Transverse colon (tissue), 4 donors: ENCODE data around the gene CLDN6. TPM values are rescaled to one million over a fixed set of nuclear protein-coding genes. Genes with fewer than 3 reads are reported as not detected.

Source experiments
- DNase-seq: peaks from one replicate; pipeline ENCODE4 v3.0.0-alpha.2; 2019
- H3K27ac ChIP-seq, 4 donors: fragments of 200-600 bp; sonication (generic); 2 replicates each; pipeline ENCODE4 v1.5.1; 2016 to 2018; ENCODE audit warnings: inconsistent platforms in 4 of 4
- H3K27me3 ChIP-seq: fragments of 200-600 bp; sonication (generic); 2 replicates; pipeline ENCODE4 v1.5.1; 2017; ENCODE audit warnings: inconsistent platforms
- H3K36me3 ChIP-seq, 4 donors: fragments of 200-600 bp; sonication (generic); 2 replicates each; pipeline ENCODE4 v1.5.1; 2017 to 2019; ENCODE audit warnings: inconsistent platforms in 4 of 4
- H3K4me1 ChIP-seq, 4 donors: fragments of 200-600 bp; sonication (generic); 2 replicates each; pipeline ENCODE4 v1.5.1; 2017 to 2020; ENCODE audit warnings: inconsistent platforms in 4 of 4
- H3K4me3 ChIP-seq, 4 donors: fragments of 200-600 bp; sonication (generic); 1 replicate in 1 of 4; 2 replicates in 3 of 4; pipeline versions ENCODE4 v1.5.1 to v1.6.1; 2017 to 2019; ENCODE audit warnings: inconsistent platforms in 4 of 4
- H3K9me3 ChIP-seq, 2 donors: fragments of 200-600 bp; sonication (generic); 2 replicates each; pipeline ENCODE4 v1.5.1; 2017 to 2019; ENCODE audit warnings: inconsistent platforms in 2 of 2
- CTCF ChIP-seq, 5 experiments: fragments of 200-600 bp in 3 of 5; fragments of 450-650 bp in 2 of 5; sonication (generic) in 3 of 5; IDR thresholded peaks; 1 replicate in 2 of 5; 2 replicates in 3 of 5; pipeline ENCODE4 v1.5.1; 2016 to 2017; ENCODE audit warnings: antibody characterized with exemption in 5 of 5, inconsistent platforms in 3 of 5, mild to moderate bottlenecking in 2 of 5, moderate library complexity in 1 of 5
- EP300 ChIP-seq: sonication (generic); formaldehyde crosslinking; IDR thresholded peaks from one replicate; pipeline ENCODE4 v1.6.1; 2017; ENCODE audit warnings: antibody characterized with exemption, low read depth
- POLR2A ChIP-seq: fragments of 450-650 bp; IDR thresholded peaks from one replicate; pipeline ENCODE4 v1.6.1; 2016; ENCODE audit warnings: antibody characterized with exemption, mild to moderate bottlenecking, moderate library complexity
- POLR2AphosphoS5 ChIP-seq, 3 donors: sonication (generic); formaldehyde crosslinking; IDR thresholded peaks; one replicate each; pipeline ENCODE4 v1.6.1; 2016; ENCODE audit warnings: antibody characterized with exemption in 3 of 3
- WGBS, 2 donors: methylation state at CpG; one replicate each; pipeline ENCODE4 v1.1.5; 2018; ENCODE audit warnings: low coverage in 1 of 2; 5-methylcytosine and 5-hydroxymethylcytosine counted together
- in situ Hi-C, 4 donors: fragments of 200-750 bp; cut with MboI; loops; one replicate each; pipeline versions ENCODE4 v1.15.0 to v1.15.1; 2017; ENCODE audit warnings: low sequenced_read_pairs in 3 of 4, low pct_ligation_motif_present in 1 of 4, low pct_unique_long_range_greater_than_20kb in 1 of 4
- intact Hi-C: fragments of 100-400 bp; cut with DNase I; formaldehyde crosslinking; loops from one replicate; pipeline ENCODE4 v1.15.1; 2023; ENCODE audit warnings: low total_unique reads
- total RNA-seq, 4 donors: library from RNA; depleted of rRNA; stranded (reverse); fragments of >200 nt; gene quantifications; one replicate each; pipeline ENCODE4 v1.1.0, GENCODE V29; 2016

CLDN6 gene
- total RNA-seq, 4 donors from 2014 or later = not detected

DNA sequence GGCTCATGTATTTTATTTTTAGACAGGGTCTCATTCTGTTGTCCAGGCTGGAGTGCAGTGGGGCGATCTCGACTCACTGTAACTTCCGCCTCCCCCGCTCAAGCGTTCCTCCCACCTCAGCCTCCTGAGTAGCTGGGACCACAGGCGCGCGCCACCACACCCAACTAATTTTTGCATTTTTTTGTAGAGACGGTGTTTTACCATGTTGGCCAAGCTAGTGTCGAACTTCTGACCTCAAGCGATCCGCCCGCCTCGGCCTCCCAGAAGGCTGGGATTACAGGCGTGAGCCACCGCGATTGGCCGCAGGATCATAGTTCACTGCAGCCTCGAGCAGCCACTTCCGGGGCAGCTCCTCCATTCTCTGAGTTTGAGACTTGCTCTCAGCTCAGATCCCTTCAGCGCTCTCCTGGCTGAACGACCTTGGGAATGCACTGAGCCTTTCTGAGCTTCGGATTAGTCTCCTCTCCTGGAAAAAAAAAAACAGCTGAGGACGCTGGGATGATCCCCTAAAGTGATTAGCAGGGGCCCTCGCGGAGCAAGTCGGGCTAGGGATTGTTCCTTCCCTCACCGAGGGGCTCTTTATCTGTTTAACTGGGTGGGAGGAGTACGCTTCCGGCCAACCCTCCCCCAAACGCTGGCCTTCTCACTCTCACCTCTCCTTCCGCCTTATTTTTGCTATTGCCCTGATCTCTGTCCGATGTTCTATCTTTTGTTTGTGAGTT is 36.6 kb downstream of the CLDN6 start:
- Histone ChIP-seq H3K27ac (peak overlapping the region in 3 of 4 donors; percentile 87 to 95 (median 90)), H3K4me1 (peaks cover 4 to 36% (median 26%) of the 10 kb centered on the region in 4 donors), H3K9me3 (no peaks in the 10 kb centered on the region), H3K36me3 (no peaks in the 10 kb centered on the region), H3K27me3 (peaks cover 8% of the 10 kb centered on the region), H3K4me3 (peak overlapping the region in 2 of 4 donors; percentile 62 to 74)
- 58 to 71% methylated on average over 10 to 33 of the region's 33 CpGs for WGBS, 2 donors
- TF ChIP-seq POLR2AphosphoS5 (IDR thresholded peaks at IDR 0.05) = no peak
- TF ChIP-seq EP300 = no peak
- TF ChIP-seq POLR2A = no peak
- TF ChIP-seq CTCF (IDR thresholded peaks at IDR 0.05) = no peak
- no peak for DNase-seq
- intact Hi-C loops (loop anchor here (5.0 kb wide), 1 partner anchor 714 kb away; the partner anchor contains the start of gene RNPS1), in situ Hi-C loops (no loop called here)

DNA sequence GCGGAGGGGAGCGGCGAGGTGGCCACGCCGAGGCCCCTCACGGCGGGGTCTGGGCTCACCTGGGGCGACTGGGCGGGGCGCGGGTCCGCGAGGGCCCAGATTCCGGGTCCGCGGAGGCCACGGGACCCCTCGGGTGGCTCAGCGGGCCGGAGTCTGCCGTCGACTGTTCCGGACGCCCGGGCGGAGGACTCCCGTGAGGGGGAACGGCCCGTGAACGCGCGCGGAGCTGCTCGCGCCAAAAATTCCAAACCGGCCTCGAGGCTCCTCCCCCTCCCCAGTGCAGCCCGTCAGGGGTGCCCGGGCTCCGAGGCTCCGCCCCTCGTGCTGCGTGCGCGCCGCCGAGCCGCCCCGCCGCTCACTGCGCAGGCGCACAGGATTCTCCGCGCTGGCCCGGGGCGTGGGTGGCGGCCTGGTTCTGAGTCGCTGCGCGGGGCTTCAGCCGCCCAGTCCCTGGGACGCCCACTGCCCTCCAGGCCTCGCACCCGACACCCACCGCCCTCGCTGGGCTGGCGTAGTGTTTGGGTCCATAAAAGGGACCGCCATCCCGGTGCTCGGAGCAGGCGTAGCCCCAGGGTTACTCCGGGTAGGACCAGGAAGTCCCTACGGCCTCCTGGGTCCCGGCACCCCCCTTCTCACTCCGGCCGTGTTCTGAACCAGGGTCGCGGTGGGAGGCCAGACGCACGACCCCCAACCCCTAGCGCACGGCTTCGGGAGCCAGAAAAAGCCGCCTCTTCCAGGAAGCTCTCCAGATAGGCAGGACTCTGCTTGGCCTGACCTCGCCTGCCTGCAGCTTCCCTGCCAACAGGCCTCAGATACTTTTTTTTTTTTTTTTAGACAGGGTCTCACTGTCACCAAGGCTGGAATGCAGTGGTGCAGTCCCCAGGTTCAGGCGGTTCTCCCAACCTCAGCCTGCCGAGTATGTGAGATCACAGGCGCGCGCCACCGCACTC is 37.5 kb downstream of the CLDN6 start, which contains the start of gene PKMYT1:
Gene PKMYT1, minus strand, starts transcription at position 220 of the 950 bp plus-strand sequence. CDS start 789 bp downstream, outside the sequence.
- Histone ChIP-seq H3K36me3 (no peaks in the 10 kb centered on the region), H3K4me1 (peaks cover 4 to 36% (median 26%) of the 10 kb centered on the region in 4 donors), H3K4me3 (peak within 1 kb of the TSS; percentile 62 to 75 (median 73)), H3K27ac (peak within 1 kb of the TSS; percentile 87 to 95 (median 90)), H3K27me3 (peaks cover 8% of the 10 kb centered on the region), H3K9me3 (no peaks in the 10 kb centered on the region)
- in situ Hi-C loops = no loop called here
- intact Hi-C loops = loop anchor here (5.0 kb wide), 1 partner anchor 713 kb away; the partner anchor contains the start of gene RNPS1
- peak; percentile 94 for DNase-seq
- TF ChIP-seq CTCF (IDR thresholded peaks at IDR 0.05) (no peak), EP300 (no peak), POLR2A (peak; percentile 97), POLR2AphosphoS5 (IDR thresholded peaks at IDR 0.05) (peak; percentile 92 to 99 (median 98))
- 12% methylated on average over 42 of the region's 91 CpGs; no CpG with 5 or more reads in 1 of the 2 donors for WGBS, 2 donors

DNA sequence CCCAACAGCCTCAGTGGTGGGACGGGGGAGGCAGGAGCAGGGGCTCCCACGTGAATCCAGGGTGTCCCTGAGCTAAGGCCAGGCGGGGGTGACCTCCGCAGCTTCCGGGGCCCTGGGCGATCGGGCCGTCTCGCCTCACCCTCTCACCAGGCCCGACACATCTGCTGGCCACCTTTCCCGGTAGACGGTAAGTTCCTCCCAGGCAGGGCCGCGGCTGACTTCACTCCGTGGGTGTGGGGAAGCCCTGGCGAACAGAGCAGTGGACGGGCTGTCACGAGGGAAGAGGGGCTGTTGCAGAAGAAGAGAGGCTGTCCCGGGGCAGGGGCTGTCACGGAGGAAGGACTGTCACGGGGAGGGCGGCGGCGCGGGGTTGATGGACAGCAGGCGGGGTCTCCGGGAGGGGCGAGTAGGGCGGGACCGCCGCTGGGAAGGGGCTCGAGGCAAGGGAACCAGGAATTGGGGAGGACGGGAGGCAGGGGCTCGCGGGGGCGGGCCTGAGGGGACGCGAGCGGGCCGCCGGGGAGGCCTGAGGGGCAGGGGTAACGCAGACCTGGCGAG is 38.2 kb downstream of the CLDN6 start:
- no peak for DNase-seq
- H3K27me3 ChIP-seq = peaks cover 8% of the 10 kb centered on the region
- H3K36me3 ChIP-seq = no peaks in the 10 kb centered on the region
- H3K27ac ChIP-seq = peak overlapping the region in 3 of 4 donors; percentile 87 to 95 (median 90)
- intact Hi-C loops = loop anchor here (5.0 kb wide), 1 partner anchor 712 kb away; the partner anchor contains the start of gene RNPS1
- in situ Hi-C loops = no loop called here
- H3K9me3 ChIP-seq = no peaks in the 10 kb centered on the region
- TF ChIP-seq POLR2A (no peak), CTCF (IDR thresholded peaks at IDR 0.05) (no peak), POLR2AphosphoS5 (IDR thresholded peaks at IDR 0.05) (no peak), EP300 (no peak)
- H3K4me1 ChIP-seq = peaks cover 4 to 36% (median 26%) of the 10 kb centered on the region in 4 donors
- H3K4me3 ChIP-seq = peak overlapping the region; percentile 29 to 75 (median 68)
- whole genome bisulfite sequencing, 2 donors = 3% methylated on average over 30 of the region's 43 CpGs; no CpG with 5 or more reads in 1 of the 2 donors
